Left lung (tissue), 10 donors: ENCODE data around the gene PMPCA. TPM values are rescaled to one million over a fixed set of nuclear protein-coding genes. Genes with fewer than 3 reads are reported as not detected.

ENCODE experiments used
- ATAC-seq: fragments of 200-7000 bp; cut with Tn5 transposase; one replicate; pipeline ENCODE4 v1.9.1; 2020; ENCODE audit warnings: moderate library complexity
- DNase-seq, 4 donors: peaks; one replicate each; pipeline ENCODE4 v3.0.0-alpha.2; 2013 to 2020
- H3K27ac ChIP-seq, 2 donors: fragments of 200-600 bp; sonication (generic) in 1 of 2; one replicate each; pipeline versions ENCODE4 v1.5.0 to v1.8.0; 2020 to 2021
- H3K27me3 ChIP-seq, 2 donors: fragments of 200-600 bp; sonication (generic) in 1 of 2; one replicate each; pipeline versions ENCODE4 v1.5.0 to v1.8.0; 2020 to 2021
- H3K36me3 ChIP-seq, 2 donors: fragments of 200-600 bp; sonication (generic) in 1 of 2; one replicate each; pipeline versions ENCODE4 v1.5.0 to v1.8.0; 2020 to 2021
- H3K4me1 ChIP-seq, 2 donors: fragments of 200-600 bp; one replicate each; pipeline ENCODE4 v1.8.0; 2021
- H3K4me3 ChIP-seq, 2 donors: fragments of 200-600 bp; sonication (generic) in 1 of 2; one replicate each; pipeline versions ENCODE4 v1.5.0 to v1.8.0; 2020 to 2021; ENCODE audit warnings: mild to moderate bottlenecking in 1 of 2
- H3K9me3 ChIP-seq, 2 donors: fragments of 200-600 bp; sonication (generic) in 1 of 2; one replicate each; pipeline versions ENCODE4 v1.5.0 to v1.8.0; 2020 to 2021
- CTCF ChIP-seq, 2 donors: fragments of 200-600 bp; sonication (generic) in 1 of 2; IDR thresholded peaks; one replicate each; pipeline versions ENCODE4 v1.5.0 to v1.8.0; 2021; ENCODE audit warnings: antibody characterized with exemption in 2 of 2
- intact Hi-C, 2 donors: fragments of 100-400 bp; cut with DNase I; formaldehyde crosslinking; loops; one replicate each; pipeline versions ENCODE4 v1.11.2 to v1.14.2; 2022
- polyA plus RNA-seq, 6 donors: library from polyadenylated mRNA; unstranded; fragments of 120-200 nt; gene quantifications; one replicate each; pipeline ENCODE4 v1.2.1, GENCODE V29; 2013; ENCODE audit not compliant: insufficient read length in 6 of 6
- total RNA-seq, 2 donors: library from RNA; stranded (reverse); fragmentation: NEBNext Ultra II Directional; extraction: Animal tissue kit (Norgen Biotek cat#: 25700); gene quantifications; one replicate each; pipeline ENCODE4 v1.2.1, GENCODE V29; 2021
- donor health status: DM: no; HTN: yes; CAD: no.
- donor health status: DM: no; HTN: no; CAD: no.

The PMPCA gene
- total and polyA plus RNA-seq, 8 donors, result 44.7 to 59.5 (median 53.1) TPM

- H3K36me3 ChIP-seq, result peaks cover 0 to 58% of the 10 kb centered on the region in 2 donors
These were observed 2.5 kb upstream of the PMPCA start for GRCh38 chr9:136407911-136408310.

GRCh38 chr9:136409557-136410455 lies 652 bp upstream of the PMPCA start:
- peaks cover 0 to 61% of the 10 kb centered on the region in 2 donors for H3K36me3 ChIP-seq
- H3K27ac ChIP-seq, result peak overlapping the region; percentile 13 to 86
- intact Hi-C loops, result no loop called here
- TF ChIP-seq CTCF (IDR thresholded peaks at IDR 0.05), result no peak
- H3K9me3 ChIP-seq, result no peaks in the 10 kb centered on the region
- peaks cover 20 to 32% of the 10 kb centered on the region in 2 donors for H3K4me1 ChIP-seq
- ATAC-seq (peak; percentile 54), DNase-seq (peak in 2 of 4 donors; percentile 48 to 84)
- no peaks in the 10 kb centered on the region for H3K27me3 ChIP-seq
- peak overlapping the region; percentile 69 to 97 for H3K4me3 ChIP-seq

More at GRCh38 chr9:136407911-136408310, 2.5 kb upstream of the PMPCA start:
- intact Hi-C loops, result no loop called here
- Histone ChIP-seq H3K4me1 (peaks cover 20 to 32% of the 10 kb centered on the region in 2 donors), H3K4me3 (no peak overlapping the region), H3K27ac (no peak overlapping the region), H3K9me3 (no peaks in the 10 kb centered on the region), H3K27me3 (no peaks in the 10 kb centered on the region)
- DNase-seq (no peak), ATAC-seq (no peak)
- no peak for TF ChIP-seq CTCF (IDR thresholded peaks at IDR 0.05)

- Histone ChIP-seq H3K36me3 (peaks cover 2 to 61% of the 10 kb centered on the region in 2 donors), H3K9me3 (no peaks in the 10 kb centered on the region), H3K27ac (no peak overlapping the region), H3K4me1 (peaks cover 20 to 32% of the 10 kb centered on the region in 2 donors), H3K27me3 (no peaks in the 10 kb centered on the region), H3K4me3 (peak overlapping the region; percentile 73 to 97)
- no peak for TF ChIP-seq CTCF (IDR thresholded peaks at IDR 0.05)
- ATAC-seq (no peak), DNase-seq (no peak)
- intact Hi-C loops, result no loop called here
These were observed 920 bp downstream of the PMPCA start for GRCh38 chr9:136411378-136411777.

GRCh38 chr9:136412962-136413361 lies 2.5 kb downstream of the PMPCA start:
- no peak for ATAC-seq
- peaks cover 4 to 61% of the 10 kb centered on the region in 2 donors for H3K36me3 ChIP-seq
- intact Hi-C loops, result no loop called here

More at GRCh38 chr9:136412962-136413361, 2.5 kb downstream of the PMPCA start:
- Histone ChIP-seq H3K4me1 (peaks cover 20 to 32% of the 10 kb centered on the region in 2 donors), H3K9me3 (no peaks in the 10 kb centered on the region), H3K4me3 (no peak overlapping the region), H3K27me3 (no peaks in the 10 kb centered on the region), H3K27ac (no peak overlapping the region)
- TF ChIP-seq CTCF (IDR thresholded peaks at IDR 0.05), result no peak
- no peak for DNase-seq
